ENCODE data around the gene KRT85. TPM values are rescaled to one million over a fixed set of nuclear protein-coding genes. Genes with fewer than 3 reads are reported as not detected.

Gene KRT85
- total RNA-seq, 1 donor from 2014 or later: not detected

- Mint-ChIP-seq H3K9me3 (ENCODE audit: unreplicated experiment) (no peaks in the 10 kb centered on the region), H3K27ac (ENCODE audit: unreplicated experiment) (no peak overlapping the region), H3K36me3 (ENCODE audit: low read depth, unreplicated experiment) (no peaks in the 10 kb centered on the region), H3K4me1 (ENCODE audit: unreplicated experiment) (peaks cover 3% of the 10 kb centered on the region), H3K27me3 (ENCODE audit: unreplicated experiment) (no peaks in the 10 kb centered on the region), H3K4me3 (ENCODE audit: unreplicated experiment) (no peak overlapping the region)
- no peak for TF ChIP-seq CTCF (IDR thresholded peaks at IDR 0.05; ENCODE audit: unreplicated experiment)
- no peak for DNase-seq (ENCODE audit: low spot score)
These were observed 30.2 kb downstream of the KRT85 start for GRCh38 chr12:52337054-52337453.

GRCh38 chr12:52336641-52337040, 30.6 kb downstream of the KRT85 start:
- Mint-ChIP-seq H3K4me1 (ENCODE audit: unreplicated experiment) (peaks cover 3% of the 10 kb centered on the region), H3K9me3 (ENCODE audit: unreplicated experiment) (no peaks in the 10 kb centered on the region), H3K36me3 (ENCODE audit: low read depth, unreplicated experiment) (no peaks in the 10 kb centered on the region), H3K27ac (ENCODE audit: unreplicated experiment) (no peak overlapping the region), H3K4me3 (ENCODE audit: unreplicated experiment) (no peak overlapping the region), H3K27me3 (ENCODE audit: unreplicated experiment) (no peaks in the 10 kb centered on the region)
- DNase-seq (ENCODE audit: low spot score): no peak
- TF ChIP-seq CTCF (IDR thresholded peaks at IDR 0.05; ENCODE audit: unreplicated experiment): no peak

GRCh38 chr12:52335598-52336262, 31.6 kb downstream of the KRT85 start:
- no peaks in the 10 kb centered on the region for H3K27me3 Mint-ChIP-seq (ENCODE audit: unreplicated experiment)
- no peak for TF ChIP-seq CTCF (IDR thresholded peaks at IDR 0.05; ENCODE audit: unreplicated experiment)
- DNase-seq (ENCODE audit: low spot score): no peak
- no peak overlapping the region for H3K4me3 Mint-ChIP-seq (ENCODE audit: unreplicated experiment)
- H3K4me1 Mint-ChIP-seq (ENCODE audit: unreplicated experiment): peaks cover 3% of the 10 kb centered on the region
- H3K9me3 Mint-ChIP-seq (ENCODE audit: unreplicated experiment): no peaks in the 10 kb centered on the region
- H3K27ac Mint-ChIP-seq (ENCODE audit: unreplicated experiment): no peak overlapping the region
- H3K36me3 Mint-ChIP-seq (ENCODE audit: low read depth, unreplicated experiment): no peaks in the 10 kb centered on the region

- peaks cover 3% of the 10 kb centered on the region for H3K4me1 Mint-ChIP-seq (ENCODE audit: unreplicated experiment)
- TF ChIP-seq CTCF (IDR thresholded peaks at IDR 0.05; ENCODE audit: unreplicated experiment): no peak
- H3K9me3 Mint-ChIP-seq (ENCODE audit: unreplicated experiment): no peaks in the 10 kb centered on the region
- H3K27me3 Mint-ChIP-seq (ENCODE audit: unreplicated experiment): no peaks in the 10 kb centered on the region
- H3K4me3 Mint-ChIP-seq (ENCODE audit: unreplicated experiment): no peak overlapping the region
- H3K27ac Mint-ChIP-seq (ENCODE audit: unreplicated experiment): no peak overlapping the region
- DNase-seq (ENCODE audit: low spot score): no peak
- no peaks in the 10 kb centered on the region for H3K36me3 Mint-ChIP-seq (ENCODE audit: low read depth, unreplicated experiment)
These were observed 33.1 kb downstream of the KRT85 start for GRCh38 chr12:52334185-52334584.

- Mint-ChIP-seq H3K27me3 (ENCODE audit: unreplicated experiment) (no peaks in the 10 kb centered on the region), H3K4me3 (ENCODE audit: unreplicated experiment) (no peak overlapping the region), H3K9me3 (ENCODE audit: unreplicated experiment) (no peaks in the 10 kb centered on the region), H3K36me3 (ENCODE audit: low read depth, unreplicated experiment) (no peaks in the 10 kb centered on the region), H3K27ac (ENCODE audit: unreplicated experiment) (no peak overlapping the region), H3K4me1 (ENCODE audit: unreplicated experiment) (peaks cover 3% of the 10 kb centered on the region)
- TF ChIP-seq CTCF (IDR thresholded peaks at IDR 0.05; ENCODE audit: unreplicated experiment): no peak
- DNase-seq (ENCODE audit: low spot score): no peak
These were observed 34.0 kb downstream of the KRT85 start for GRCh38 chr12:52333321-52333720.
